Vagina (tissue), 2 donors: ENCODE measurements around the gene EGFLAM. TPM values are rescaled to one million over a fixed set of nuclear protein-coding genes. Genes with fewer than 3 reads are reported as not detected.

Source experiments
- DNase-seq, 2 donors: peaks; one replicate each; pipeline ENCODE4 v3.0.0-alpha.2; 2017; ENCODE audit errors: extremely low spot score in 2 of 2
- H3K27ac ChIP-seq: fragments of 200-600 bp; sonication (generic); one replicate; pipeline ENCODE4 v1.5.1; 2019
- H3K27me3 ChIP-seq: fragments of 200-600 bp; sonication (generic); one replicate; pipeline ENCODE4 v1.5.1; 2019
- H3K36me3 ChIP-seq, 2 donors: fragments of 200-600 bp; sonication (generic); one replicate each; pipeline ENCODE4 v1.5.1; 2017 to 2019
- H3K4me1 ChIP-seq: fragments of 200-600 bp; sonication (generic); one replicate; pipeline ENCODE4 v1.5.1; 2019
- H3K4me3 ChIP-seq, 2 donors: fragments of 200-600 bp; sonication (generic); 1 replicate in 1 of 2; 2 replicates in 1 of 2; pipeline ENCODE4 v1.5.1; 2016 to 2019
- H3K9me3 ChIP-seq: fragments of 200-600 bp; sonication (generic); one replicate; pipeline ENCODE4 v1.5.1; 2019
- CTCF ChIP-seq, 3 experiments: fragments of 450-650 bp in 2 of 3; fragments of 200-600 bp in 1 of 3; sonication (generic) in 1 of 3; IDR thresholded peaks; one replicate each; pipeline ENCODE4 v1.5.1; 2017 to 2019; ENCODE audit warnings: antibody characterized with exemption in 3 of 3, mild to moderate bottlenecking in 2 of 3, moderate library complexity in 2 of 3
- POLR2A ChIP-seq, 2 donors: fragments of 450-650 bp; IDR thresholded peaks; one replicate each; pipeline ENCODE4 v1.6.1; 2017; ENCODE audit warnings: antibody characterized with exemption in 2 of 2, mild to moderate bottlenecking in 2 of 2, moderate library complexity in 2 of 2
- POLR2AphosphoS5 ChIP-seq, 2 donors: sonication (generic); formaldehyde crosslinking; IDR thresholded peaks; one replicate each; pipeline ENCODE4 v1.9.0; 2017; ENCODE audit warnings: antibody characterized with exemption in 2 of 2, mild to moderate bottlenecking in 2 of 2, low read depth in 1 of 2; ENCODE audit not compliant: insufficient read depth in 1 of 2
- intact Hi-C: fragments of 100-400 bp; cut with DNase I; formaldehyde crosslinking; loops from one replicate; pipeline ENCODE4 v1.15.1; 2023
- total RNA-seq: library from RNA; depleted of rRNA; stranded (reverse); fragments of >200 nt; gene quantifications from one replicate; pipeline ENCODE4 v1.2.3, GENCODE V29; 2016

Gene EGFLAM
- total RNA-seq, 1 donor from 2014 or later: 15.2 TPM

GRCh38 chr5:38426986-38427950, 168.9 kb downstream of the EGFLAM start:
- Histone ChIP-seq H3K4me1 (no peaks in the 10 kb centered on the region), H3K4me3 (no peak overlapping the region)

GRCh38 chr5:38431242-38431853, 173.0 kb downstream of the EGFLAM start:
- DNase-seq: no peak

More at GRCh38 chr5:38426986-38427950, 168.9 kb downstream of the EGFLAM start:
- H3K9me3 ChIP-seq: no peaks in the 10 kb centered on the region
- no peak for DNase-seq
- no peak overlapping the region for H3K27ac ChIP-seq
- intact Hi-C loops: no loop called here
- H3K36me3 ChIP-seq: no peaks in the 10 kb centered on the region
- TF ChIP-seq POLR2AphosphoS5 (IDR thresholded peaks at IDR 0.05; ENCODE audit: insufficient read depth in 1 of 2, low read depth in 1 of 2) (no peak), POLR2A (IDR thresholded peaks at IDR 0.05) (no peak), CTCF (IDR thresholded peaks at IDR 0.05) (no peak)
- H3K27me3 ChIP-seq: no peaks in the 10 kb centered on the region

GRCh38 chr5:38433160-38433861, 175.0 kb downstream of the EGFLAM start:
- Histone ChIP-seq H3K27me3 (no peaks in the 10 kb centered on the region), H3K4me3 (no peak overlapping the region), H3K36me3 (no peaks in the 10 kb centered on the region), H3K4me1 (peaks cover 14% of the 10 kb centered on the region), H3K9me3 (no peaks in the 10 kb centered on the region), H3K27ac (peak overlapping the region; percentile 21)
- DNase-seq: no peak
- intact Hi-C loops: loop anchor here (10.0 kb wide), 1 partner anchor 231 kb away; no protein-coding TSS in a partner anchor
- TF ChIP-seq POLR2A (IDR thresholded peaks at IDR 0.05) (no peak), POLR2AphosphoS5 (IDR thresholded peaks at IDR 0.05; ENCODE audit: insufficient read depth in 1 of 2, low read depth in 1 of 2) (peak in 1 of 2 donors; percentile 17)

More at GRCh38 chr5:38431242-38431853, 173.0 kb downstream of the EGFLAM start:
- Histone ChIP-seq H3K27ac (no peak overlapping the region), H3K4me3 (no peak overlapping the region), H3K4me1 (peaks cover 14% of the 10 kb centered on the region), H3K36me3 (no peaks in the 10 kb centered on the region), H3K27me3 (no peaks in the 10 kb centered on the region), H3K9me3 (no peaks in the 10 kb centered on the region)
- TF ChIP-seq POLR2AphosphoS5 (IDR thresholded peaks at IDR 0.05; ENCODE audit: insufficient read depth in 1 of 2, low read depth in 1 of 2) (no peak), CTCF (IDR thresholded peaks at IDR 0.05) (no peak), POLR2A (IDR thresholded peaks at IDR 0.05) (no peak)
- intact Hi-C loops: loop anchor here (10.0 kb wide), 1 partner anchor 233 kb away; no protein-coding TSS in a partner anchor

- Histone ChIP-seq H3K9me3 (no peaks in the 10 kb centered on the region), H3K4me1 (peaks cover 14% of the 10 kb centered on the region), H3K4me3 (no peak overlapping the region), H3K27ac (no peak overlapping the region), H3K27me3 (no peaks in the 10 kb centered on the region), H3K36me3 (no peaks in the 10 kb centered on the region)
- intact Hi-C loops: loop anchor here (10.0 kb wide), 1 partner anchor 230 kb away; no protein-coding TSS in a partner anchor
- TF ChIP-seq POLR2AphosphoS5 (IDR thresholded peaks at IDR 0.05; ENCODE audit: insufficient read depth in 1 of 2, low read depth in 1 of 2) (no peak), POLR2A (IDR thresholded peaks at IDR 0.05) (no peak), CTCF (IDR thresholded peaks at IDR 0.05) (no peak)
- no peak for DNase-seq
These were observed 176.8 kb downstream of the EGFLAM start for GRCh38 chr5:38434966-38435705.
